HG03521 (cell line): ENCODE measurements around the gene RAB15.

Experiments used
- ATAC-seq: cut with Tn5 transposase; IDR thresholded peaks from one replicate; pipeline ENCODE4 v1.9.1; 2021; ENCODE audit warnings: mild to moderate bottlenecking, moderate library complexity; ENCODE audit not compliant: unreplicated experiment

RAB15 gene

GRCh38 chr14:64939817-64940190 is 32.3 kb downstream of the RAB15 start:
- ATAC-seq = no peak

- ATAC-seq = no peak
These were observed 32.9 kb downstream of the RAB15 start for GRCh38 chr14:64938972-64939816.

- no peak for ATAC-seq
These were observed 34.3 kb downstream of the RAB15 start for GRCh38 chr14:64937821-64938193.

- ATAC-seq = no peak
These were observed 34.8 kb downstream of the RAB15 start for GRCh38 chr14:64937171-64937820.

- no peak for ATAC-seq
These were observed 36.6 kb downstream of the RAB15 start for GRCh38 chr14:64935508-64935907.

GRCh38 chr14:64934338-64934929 is 37.7 kb downstream of the RAB15 start:
- ATAC-seq = no peak

GRCh38 chr14:64932231-64932630 is 39.9 kb downstream of the RAB15 start:
- no peak for ATAC-seq

GRCh38 chr14:64931123-64931522 is 41.0 kb downstream of the RAB15 start:
- ATAC-seq = no peak

GRCh38 chr14:64930085-64930843 is 41.9 kb downstream of the RAB15 start:
- no peak for ATAC-seq

- ATAC-seq = no peak
These were observed 43.1 kb downstream of the RAB15 start for GRCh38 chr14:64929014-64929359.

- no peak for ATAC-seq
These were observed 43.7 kb downstream of the RAB15 start for GRCh38 chr14:64928239-64929013.

GRCh38 chr14:64927031-64927430 is 45.1 kb downstream of the RAB15 start:
- no peak for ATAC-seq

GRCh38 chr14:64926398-64926995 is 45.6 kb downstream of the RAB15 start:
- no peak for ATAC-seq

- no peak for ATAC-seq
These were observed 49.1 kb downstream of the RAB15 start for GRCh38 chr14:64923015-64923414.

GRCh38 chr14:64920465-64920864 is 51.7 kb downstream of the RAB15 start:
- ATAC-seq = no peak

- no peak for ATAC-seq
These were observed 52.5 kb downstream of the RAB15 start for GRCh38 chr14:64919618-64920017.

GRCh38 chr14:64919215-64919614 is 52.9 kb downstream of the RAB15 start:
- no peak for ATAC-seq

GRCh38 chr14:64918216-64918615 is 53.9 kb downstream of the RAB15 start:
- no peak for ATAC-seq

- no peak for ATAC-seq
These were observed 56.3 kb downstream of the RAB15 start for GRCh38 chr14:64915797-64916196.

- no peak for ATAC-seq
These were observed 57.1 kb downstream of the RAB15 start for GRCh38 chr14:64915029-64915424.
